ENCODE measurements around the gene SYT12. TPM values are rescaled to one million over a fixed set of nuclear protein-coding genes. Genes with fewer than 3 reads are reported as not detected.

SYT12 gene
- total RNA-seq, 1 experiment from 2014 or later, result 3.1 TPM

- POLR2A ChIA-PET (ENCODE audit: low non-redundant PET), result interaction anchor here (0.6 kb wide), 1 partner anchor 18 kb away, joined by 5 read pairs; no protein-coding TSS in a partner anchor
- BruUV-seq (replicated peaks), result no TSS peak
These were observed 20.8 kb downstream of the SYT12 start for GRCh38 chr11:67043572-67044349.

GRCh38 chr11:67044496-67044895 lies 21.6 kb downstream of the SYT12 start:
- H3K36me3 ChIP-seq (ENCODE audit: insufficient read depth, low read length, poor library complexity, severe bottlenecking), result no peaks in the 10 kb centered on the region
- ChIA-PET CTCF (interaction anchor here (0.7 kb wide), 1 partner anchor 36 kb away, joined by 3 read pairs; no protein-coding TSS in a partner anchor), POLR2A (ENCODE audit: low non-redundant PET) (interaction anchor here (0.6 kb wide), 1 partner anchor 18 kb away, joined by 5 read pairs; no protein-coding TSS in a partner anchor)
- no peak for DNase-seq (ENCODE audit: low spot score)
- no peaks in the 10 kb centered on the region for H3K4me1 ChIP-seq (ENCODE audit: insufficient read depth, low read length, poor library complexity, severe bottlenecking)
- H3K27ac ChIP-seq (ENCODE audit: low read depth, low read length, poor library complexity, severe bottlenecking), result no peak overlapping the region
- no peak overlapping the region for H3K4me3 ChIP-seq (ENCODE audit: low read depth, low read length, poor library complexity, severe bottlenecking)
- no peak for TF ChIP-seq CTCF (conservative IDR thresholded peaks at IDR 0.05; ENCODE audit: low read depth, low read length)
- TF ChIP-seq EZH2 (IDR thresholded peaks at IDR 0.05; ENCODE audit: borderline replicate concordance, low read depth, low read length, poor library complexity, severe bottlenecking), result no peak
- intact Hi-C loops (cut with micrococcal nuclease; ENCODE audit: unreplicated experiment), result no loop called here
- no peaks in the 10 kb centered on the region for H3K27me3 ChIP-seq (replicated peaks; ENCODE audit: insufficient read depth, low read depth, low read length, poor library complexity)
- H3K9me3 ChIP-seq (ENCODE audit: low read depth, low read length, poor library complexity, severe bottlenecking), result no peaks in the 10 kb centered on the region
- no TSS peak for BruUV-seq (replicated peaks)

More at GRCh38 chr11:67043572-67044349, 20.8 kb downstream of the SYT12 start:
- TF ChIP-seq EZH2 (IDR thresholded peaks at IDR 0.05; ENCODE audit: borderline replicate concordance, low read depth, low read length, poor library complexity, severe bottlenecking), result no peak
- no peaks in the 10 kb centered on the region for H3K36me3 ChIP-seq (ENCODE audit: insufficient read depth, low read length, poor library complexity, severe bottlenecking)
- CTCF ChIA-PET, result interaction anchor here (0.6 kb wide), 1 partner anchor 366 kb away, joined by 4 read pairs; the partner anchor contains the start of gene RBM4B
- no peak for DNase-seq (ENCODE audit: low spot score)
- no peaks in the 10 kb centered on the region for H3K9me3 ChIP-seq (ENCODE audit: low read depth, low read length, poor library complexity, severe bottlenecking)
- no peaks in the 10 kb centered on the region for H3K4me1 ChIP-seq (ENCODE audit: insufficient read depth, low read length, poor library complexity, severe bottlenecking)
- intact Hi-C loops (cut with micrococcal nuclease; ENCODE audit: unreplicated experiment), result no loop called here
- H3K27ac ChIP-seq (ENCODE audit: low read depth, low read length, poor library complexity, severe bottlenecking), result no peak overlapping the region
- no peaks in the 10 kb centered on the region for H3K27me3 ChIP-seq (replicated peaks; ENCODE audit: insufficient read depth, low read depth, low read length, poor library complexity)
- no peak overlapping the region for H3K4me3 ChIP-seq (ENCODE audit: low read depth, low read length, poor library complexity, severe bottlenecking)

- BruUV-seq (replicated peaks), result no TSS peak
- H3K4me1 ChIP-seq (ENCODE audit: insufficient read depth, low read length, poor library complexity, severe bottlenecking), result no peaks in the 10 kb centered on the region
- POLR2A ChIA-PET (ENCODE audit: low non-redundant PET), result no interaction called here
- no peak overlapping the region for H3K27ac ChIP-seq (ENCODE audit: low read depth, low read length, poor library complexity, severe bottlenecking)
- TF ChIP-seq EZH2 (IDR thresholded peaks at IDR 0.05; ENCODE audit: borderline replicate concordance, low read depth, low read length, poor library complexity, severe bottlenecking) (no peak), CTCF (conservative IDR thresholded peaks at IDR 0.05; ENCODE audit: low read depth, low read length) (no peak)
- CTCF ChIA-PET, result no interaction called here
- intact Hi-C loops (cut with micrococcal nuclease; ENCODE audit: unreplicated experiment), result no loop called here
- no peaks in the 10 kb centered on the region for H3K27me3 ChIP-seq (replicated peaks; ENCODE audit: insufficient read depth, low read depth, low read length, poor library complexity)
- H3K36me3 ChIP-seq (ENCODE audit: insufficient read depth, low read length, poor library complexity, severe bottlenecking), result no peaks in the 10 kb centered on the region
- H3K9me3 ChIP-seq (ENCODE audit: low read depth, low read length, poor library complexity, severe bottlenecking), result no peaks in the 10 kb centered on the region
- no peak overlapping the region for H3K4me3 ChIP-seq (ENCODE audit: low read depth, low read length, poor library complexity, severe bottlenecking)
- DNase-seq (ENCODE audit: low spot score), result no peak
These were observed 22.4 kb downstream of the SYT12 start for GRCh38 chr11:67045314-67045713.
